T-helper 2 cell treated with Interferon-gamma antibody and Interleukin-4, amounts not matched to agents 5 μg/mL and 100 μg/mL, for 36 hours (primary cell): ENCODE measurements around the gene PPWD1.

Experiments used
- DNase-seq: peaks from one replicate; pipeline ENCODE4 v3.0.0; 2021; ENCODE audit warnings: low spot score
- H3K27ac Mint-ChIP-seq: one replicate; pipeline ENCODE4 v1.8.0; 2021; ENCODE audit warnings: mild to moderate bottlenecking, mixed read lengths
- H3K27me3 Mint-ChIP-seq: one replicate; pipeline ENCODE4 v1.8.0; 2021; ENCODE audit warnings: low read depth, mixed read lengths
- H3K36me3 Mint-ChIP-seq: one replicate; pipeline ENCODE4 v1.8.0; 2021; ENCODE audit warnings: low read depth, mixed read lengths
- H3K4me1 Mint-ChIP-seq: one replicate; pipeline ENCODE4 v1.8.0; 2021; ENCODE audit warnings: low read depth, mixed read lengths
- H3K4me3 Mint-ChIP-seq: one replicate; pipeline ENCODE4 v1.8.0; 2022; ENCODE audit warnings: mild to moderate bottlenecking, moderate library complexity, mixed read lengths
- H3K9me3 Mint-ChIP-seq: one replicate; pipeline ENCODE4 v1.8.0; 2021; ENCODE audit warnings: mixed read lengths

The PPWD1 gene

GRCh38 chr5:65562731-65563701 lies at the start of gene PPWD1, which contains the start of gene CENPK:
PPWD1 (plus strand) TSS chr5:65563296; CDS start chr5:65563311, 15 bp downstream.
CENPK (minus strand) TSS chr5:65563168; CDS start chr5:65554907, 8,261 bp downstream.
- peak; percentile 95 for DNase-seq
- Mint-ChIP-seq H3K27ac (peak within 1 kb of the TSS; percentile 100), H3K4me3 (peak within 1 kb of the TSS; percentile 98), H3K27me3 (no peaks in the 10 kb centered on the region), H3K36me3 (peaks cover 55% of the 10 kb centered on the region), H3K9me3 (no peaks in the 10 kb centered on the region), H3K4me1 (peaks cover 45% of the 10 kb centered on the region)

DNA sequence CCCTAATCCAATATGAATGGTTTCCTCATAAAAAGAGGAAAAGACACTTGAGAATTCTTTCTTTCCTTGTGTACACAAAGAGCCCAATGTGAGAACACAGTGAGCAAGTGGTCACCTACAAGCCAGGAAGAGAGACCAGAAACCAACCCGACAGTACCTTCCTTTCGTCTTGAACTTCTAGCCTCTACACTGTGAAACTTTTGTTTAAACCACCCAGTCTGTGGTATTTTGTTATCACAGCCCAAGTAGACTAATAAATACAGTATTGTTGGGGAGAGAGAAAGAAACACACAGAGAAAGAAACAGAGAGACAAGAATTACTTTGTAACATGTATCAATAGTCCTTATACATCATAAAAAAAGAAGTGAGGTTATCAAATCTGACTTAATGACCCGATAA lies 37.4 kb upstream of the PPWD1 start:
- no peak for DNase-seq
- Mint-ChIP-seq H3K9me3 (no peaks in the 10 kb centered on the region), H3K36me3 (peaks cover 35% of the 10 kb centered on the region), H3K4me1 (no peaks in the 10 kb centered on the region), H3K27ac (no peak overlapping the region), H3K4me3 (no peak overlapping the region), H3K27me3 (no peaks in the 10 kb centered on the region)

DNA sequence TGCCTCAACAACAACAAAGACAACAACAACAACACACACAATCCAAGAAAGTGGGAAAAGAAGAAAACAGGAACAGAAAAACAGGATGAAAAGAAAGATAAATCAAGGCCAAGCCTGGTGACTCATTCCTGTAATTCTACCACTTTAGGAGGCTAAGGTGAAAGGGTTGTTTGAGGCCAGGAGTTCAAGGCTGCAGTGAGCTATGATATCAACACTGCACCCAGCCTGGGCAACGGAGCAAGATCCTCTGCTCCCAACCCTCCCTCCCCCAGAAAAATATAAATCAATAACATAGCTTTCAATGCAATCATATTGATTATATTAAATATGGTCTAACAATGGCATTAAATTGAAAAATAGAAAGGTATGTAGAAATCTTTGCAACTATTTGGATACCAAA lies 32.2 kb upstream of the PPWD1 start:
- no peak for DNase-seq
- H3K36me3 Mint-ChIP-seq = peaks cover 35% of the 10 kb centered on the region
- H3K9me3 Mint-ChIP-seq = no peaks in the 10 kb centered on the region
- no peak overlapping the region for H3K4me3 Mint-ChIP-seq
- H3K27ac Mint-ChIP-seq = no peak overlapping the region
- H3K4me1 Mint-ChIP-seq = no peaks in the 10 kb centered on the region
- no peaks in the 10 kb centered on the region for H3K27me3 Mint-ChIP-seq

DNA sequence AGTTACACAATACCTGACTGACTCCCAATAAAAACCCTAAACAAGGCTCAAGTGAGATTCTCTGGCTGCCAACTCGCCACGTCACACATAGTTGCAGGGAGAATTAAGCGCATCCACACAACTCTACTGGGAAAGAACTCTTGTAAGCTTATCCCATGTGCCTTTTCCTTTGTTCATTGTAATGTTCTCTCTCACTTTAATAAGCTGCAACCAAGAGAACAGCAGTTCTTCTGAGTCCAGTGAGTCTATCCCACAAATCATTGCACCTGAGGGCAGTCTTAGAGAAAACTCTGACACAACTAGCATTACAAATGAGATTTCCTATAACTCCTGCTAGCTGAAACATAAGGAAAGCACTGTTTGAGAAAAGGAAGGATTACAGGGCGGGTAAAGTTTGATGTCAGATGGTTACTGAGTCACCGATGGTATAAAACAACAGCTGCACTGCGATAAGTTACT lies 27.5 kb upstream of the PPWD1 start:
- peaks cover 44% of the 10 kb centered on the region for H3K36me3 Mint-ChIP-seq
- no peaks in the 10 kb centered on the region for H3K9me3 Mint-ChIP-seq
- H3K4me1 Mint-ChIP-seq = no peaks in the 10 kb centered on the region
- H3K27me3 Mint-ChIP-seq = no peaks in the 10 kb centered on the region
- H3K27ac Mint-ChIP-seq = no peak overlapping the region
- no peak for DNase-seq
- no peak overlapping the region for H3K4me3 Mint-ChIP-seq

- H3K9me3 Mint-ChIP-seq = no peaks in the 10 kb centered on the region
- peak overlapping the region; percentile 7 for H3K27ac Mint-ChIP-seq
- no peaks in the 10 kb centered on the region for H3K27me3 Mint-ChIP-seq
- H3K4me3 Mint-ChIP-seq = no peak overlapping the region
- peaks cover 3% of the 10 kb centered on the region for H3K4me1 Mint-ChIP-seq
- peaks cover 69% of the 10 kb centered on the region for H3K36me3 Mint-ChIP-seq
- DNase-seq = no peak
Measured at GRCh38 chr5:65539827-65540226, 23.3 kb upstream of the PPWD1 start.

- DNase-seq = no peak
- peaks cover 9% of the 10 kb centered on the region for H3K4me1 Mint-ChIP-seq
- H3K27me3 Mint-ChIP-seq = no peaks in the 10 kb centered on the region
- no peaks in the 10 kb centered on the region for H3K9me3 Mint-ChIP-seq
- no peak overlapping the region for H3K27ac Mint-ChIP-seq
- no peak overlapping the region for H3K4me3 Mint-ChIP-seq
- H3K36me3 Mint-ChIP-seq = peaks cover 74% of the 10 kb centered on the region
Measured at GRCh38 chr5:65544473-65544872, 18.6 kb upstream of the PPWD1 start.

GRCh38 chr5:65546141-65546540 lies 17.0 kb upstream of the PPWD1 start:
- Mint-ChIP-seq H3K27ac (no peak overlapping the region), H3K36me3 (peaks cover 79% of the 10 kb centered on the region), H3K4me3 (no peak overlapping the region), H3K4me1 (peaks cover 6% of the 10 kb centered on the region), H3K9me3 (no peaks in the 10 kb centered on the region), H3K27me3 (no peaks in the 10 kb centered on the region)
- no peak for DNase-seq

GRCh38 chr5:65548281-65548680 lies 14.8 kb upstream of the PPWD1 start:
- Mint-ChIP-seq H3K36me3 (peaks cover 66% of the 10 kb centered on the region), H3K27ac (no peak overlapping the region), H3K4me1 (peaks cover 9% of the 10 kb centered on the region)

DNA sequence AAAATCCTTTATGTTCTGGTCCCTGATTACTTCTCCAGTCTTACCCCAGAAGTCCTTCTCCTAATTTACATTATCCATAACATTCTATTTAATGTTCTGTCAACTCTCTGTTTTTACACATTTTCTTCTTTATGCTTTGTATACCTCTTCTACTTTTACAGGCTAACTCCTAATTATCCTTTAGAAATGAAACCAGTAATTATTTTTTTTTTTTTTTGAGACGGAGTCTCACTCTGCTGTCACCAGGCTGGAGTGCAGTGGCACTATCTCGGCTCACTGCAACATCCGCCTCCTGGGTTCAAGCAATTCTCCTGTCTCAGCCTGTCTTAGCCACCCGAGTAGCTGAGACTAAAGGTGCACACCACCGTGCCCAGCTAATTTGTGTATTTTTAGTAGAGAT lies 9.2 kb upstream of the PPWD1 start:
- peaks cover 34% of the 10 kb centered on the region for H3K4me1 Mint-ChIP-seq
- no peaks in the 10 kb centered on the region for H3K27me3 Mint-ChIP-seq
- H3K36me3 Mint-ChIP-seq = peaks cover 61% of the 10 kb centered on the region
- no peak overlapping the region for H3K4me3 Mint-ChIP-seq
- no peak overlapping the region for H3K27ac Mint-ChIP-seq
- no peak for DNase-seq
- H3K9me3 Mint-ChIP-seq = no peaks in the 10 kb centered on the region

More at GRCh38 chr5:65548281-65548680, 14.8 kb upstream of the PPWD1 start:
- H3K4me3 Mint-ChIP-seq = no peak overlapping the region
- H3K27me3 Mint-ChIP-seq = no peaks in the 10 kb centered on the region
- DNase-seq = peak; percentile 42
- no peaks in the 10 kb centered on the region for H3K9me3 Mint-ChIP-seq

- Mint-ChIP-seq H3K4me1 (peaks cover 41% of the 10 kb centered on the region), H3K4me3 (no peak overlapping the region), H3K9me3 (no peaks in the 10 kb centered on the region), H3K27ac (no peak overlapping the region), H3K36me3 (peaks cover 59% of the 10 kb centered on the region), H3K27me3 (no peaks in the 10 kb centered on the region)
- no peak for DNase-seq
Measured at GRCh38 chr5:65555287-65555686, 7.8 kb upstream of the PPWD1 start.

DNA sequence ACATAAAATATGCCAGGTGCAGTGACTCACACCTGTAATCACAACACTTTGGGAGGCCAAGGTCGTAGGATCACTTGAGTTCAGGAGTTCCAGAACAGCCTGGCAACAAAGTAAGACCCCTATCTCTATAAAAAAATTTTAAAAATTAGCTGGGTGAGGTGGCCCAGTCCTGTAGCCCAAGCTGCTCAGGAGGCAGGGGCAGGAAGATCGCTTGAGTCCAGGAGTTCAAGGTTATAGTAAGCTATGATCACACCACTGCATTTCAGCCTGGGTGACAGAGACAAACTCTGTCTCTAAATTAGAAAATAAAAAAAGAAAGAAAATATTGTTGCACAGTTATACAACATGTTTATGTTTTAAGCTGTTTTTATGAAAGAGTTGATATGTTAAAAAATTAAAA lies 6.9 kb upstream of the PPWD1 start:
- no peaks in the 10 kb centered on the region for H3K9me3 Mint-ChIP-seq
- peaks cover 44% of the 10 kb centered on the region for H3K4me1 Mint-ChIP-seq
- H3K27ac Mint-ChIP-seq = no peak overlapping the region
- peaks cover 54% of the 10 kb centered on the region for H3K36me3 Mint-ChIP-seq
- no peaks in the 10 kb centered on the region for H3K27me3 Mint-ChIP-seq
- no peak overlapping the region for H3K4me3 Mint-ChIP-seq
- no peak for DNase-seq

- Mint-ChIP-seq H3K27me3 (no peaks in the 10 kb centered on the region), H3K4me3 (no peak overlapping the region), H3K36me3 (peaks cover 58% of the 10 kb centered on the region), H3K4me1 (peaks cover 48% of the 10 kb centered on the region), H3K9me3 (no peaks in the 10 kb centered on the region), H3K27ac (no peak overlapping the region)
- no peak for DNase-seq
Measured at GRCh38 chr5:65556718-65557117, 6.4 kb upstream of the PPWD1 start.

DNA sequence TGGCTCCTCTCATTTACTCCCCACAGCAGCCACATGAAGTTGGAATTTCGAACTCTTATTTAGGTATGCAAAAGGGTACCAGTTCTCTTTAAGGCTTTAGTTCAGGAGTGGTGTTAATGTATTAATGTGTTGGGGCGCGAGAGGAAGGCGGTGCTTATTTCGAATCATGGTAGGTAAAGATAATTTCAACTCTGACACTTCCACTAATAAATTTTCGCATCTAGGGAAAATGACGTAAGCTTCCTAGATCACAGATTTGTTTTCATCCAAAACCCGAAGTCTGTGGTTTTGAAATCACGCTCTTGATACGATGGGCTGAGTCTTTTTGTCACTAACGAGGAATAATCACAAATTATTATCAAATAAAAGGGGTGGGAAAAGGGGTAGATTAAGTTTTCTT lies 681 bp downstream of the PPWD1 start:
- Mint-ChIP-seq H3K27ac (peak overlapping the region; percentile 100), H3K4me1 (peaks cover 38% of the 10 kb centered on the region), H3K27me3 (no peaks in the 10 kb centered on the region), H3K4me3 (peak overlapping the region; percentile 98), H3K9me3 (no peaks in the 10 kb centered on the region), H3K36me3 (peaks cover 47% of the 10 kb centered on the region)
- DNase-seq = no peak

GRCh38 chr5:65566505-65566904 lies 3.4 kb downstream of the PPWD1 start:
- Mint-ChIP-seq H3K4me3 (no peak overlapping the region), H3K36me3 (peaks cover 37% of the 10 kb centered on the region), H3K27ac (peak overlapping the region; percentile 59), H3K27me3 (no peaks in the 10 kb centered on the region), H3K4me1 (peaks cover 26% of the 10 kb centered on the region), H3K9me3 (no peaks in the 10 kb centered on the region)
- no peak for DNase-seq
